Measurements from ENCODE around the gene PIGV.
"Not testable (repeated sequence)": the region's sequence is repeated elsewhere in the genome, so short reads cannot be mapped to it uniquely, and the experiment has no call there.

- TF ChIP-seq CTCF (IDR thresholded peaks at IDR 0.05; ENCODE audit: insufficient read depth, low read depth, low read length); EZH2 (IDR thresholded peaks at IDR 0.05; ENCODE audit: insufficient read depth, low read length): not testable (repeated sequence)
Measured at GRCh38 chr1:26803932-26804331, 16.2 kb downstream of the PIGV start.

Measured in astrocyte (in vitro differentiated cells and primary cell).